ENCODE results near the gene UGGT2.
"Not testable (repeated sequence)": the region's sequence is repeated elsewhere in the genome, so short reads cannot be mapped to it uniquely, and the experiment has no call there.

The UGGT2 gene

DNA sequence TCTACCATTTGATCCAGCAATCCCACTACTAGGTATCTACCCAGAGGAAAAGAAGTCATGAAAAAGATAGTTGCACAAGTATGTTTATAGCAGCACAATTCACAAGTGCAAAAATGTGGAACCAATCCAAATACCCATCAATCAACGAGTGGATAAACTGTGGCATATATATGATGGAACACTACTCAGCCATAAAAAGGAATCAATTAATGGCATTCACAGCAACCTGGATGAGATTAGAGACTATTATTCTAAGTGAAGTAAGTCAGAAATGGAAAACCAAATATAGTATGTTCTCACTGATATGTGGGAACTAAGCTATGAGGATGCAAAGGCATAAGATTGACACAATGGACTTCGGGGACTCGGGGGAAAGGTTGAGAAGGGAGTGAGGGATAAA lies 1.3 kb downstream of the UGGT2 start:
- not testable (repeated sequence) for DNase-seq (ENCODE audit: low read depth in 2 of 2)

DNA sequence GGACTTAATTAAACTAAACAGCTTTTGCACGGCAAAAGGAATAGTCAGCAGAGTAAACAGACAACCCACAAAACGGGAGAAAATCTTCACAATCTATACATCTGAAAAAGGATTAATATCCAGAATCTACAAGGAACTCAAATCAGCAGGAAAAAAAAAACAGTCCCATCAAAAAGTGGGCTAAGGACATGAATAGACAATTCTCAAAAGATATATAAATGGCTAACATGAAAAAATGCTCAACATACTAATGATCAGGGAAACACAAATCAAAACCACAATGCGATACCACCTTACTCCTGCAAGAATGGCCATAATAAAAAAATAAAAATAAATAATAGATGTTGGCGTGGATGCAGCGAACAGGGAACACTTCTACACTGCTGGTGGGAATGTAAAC lies 1.7 kb downstream of the UGGT2 start:
- DNase-seq (ENCODE audit: low read depth in 2 of 2) = not testable (repeated sequence)

DNA sequence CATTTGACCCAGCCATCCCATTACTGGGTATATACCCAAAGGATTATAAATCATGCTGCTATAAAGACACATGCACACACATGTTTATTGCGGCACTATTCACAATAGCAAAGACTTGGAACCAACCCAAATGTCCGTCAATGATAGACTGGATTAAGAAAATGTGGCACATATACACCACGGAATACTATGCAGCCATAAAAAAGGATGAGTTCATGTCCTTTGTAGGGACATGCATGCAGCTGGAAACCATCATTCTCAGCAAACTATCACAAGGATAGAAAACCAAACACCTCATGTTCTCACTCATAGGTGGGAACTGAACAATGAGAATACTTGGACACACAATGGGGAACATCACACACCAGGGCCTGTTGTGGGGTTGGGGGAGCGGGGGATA lies 2.2 kb downstream of the UGGT2 start:
- not testable (repeated sequence) for DNase-seq (ENCODE audit: low read depth in 2 of 2)

DNA sequence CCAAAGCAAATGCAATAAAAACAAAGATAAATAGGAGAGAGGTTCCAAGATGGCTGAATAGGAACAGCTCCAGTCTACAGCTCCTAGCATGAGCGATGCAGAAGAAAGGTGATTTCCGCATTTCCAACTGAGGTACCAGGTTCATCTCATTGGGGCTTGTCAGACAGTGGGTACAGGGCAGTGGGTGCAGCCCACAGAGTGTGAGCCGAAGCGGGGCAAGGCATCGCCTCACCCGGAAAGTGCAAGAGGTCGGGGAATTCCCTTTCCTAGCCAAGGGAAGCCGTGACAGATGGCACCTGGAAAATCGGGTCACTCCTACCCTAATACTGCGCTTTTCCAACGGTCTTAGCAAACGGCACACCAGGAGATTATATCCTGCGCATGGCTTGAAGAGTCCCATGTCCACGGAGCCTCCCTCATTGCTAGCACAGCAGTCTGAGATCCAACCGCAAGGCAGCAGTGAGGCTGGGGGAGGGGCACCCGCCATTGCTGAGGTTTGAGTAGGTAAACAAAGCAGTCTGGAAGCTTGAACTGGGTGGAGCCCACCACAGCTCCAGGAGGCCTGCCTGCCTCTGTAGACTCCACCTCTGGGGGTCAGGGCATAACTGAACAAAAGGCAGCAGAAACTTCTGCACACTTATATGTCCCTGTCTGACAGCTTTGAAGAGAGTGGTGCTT lies 6.6 kb downstream of the UGGT2 start:
- not testable (repeated sequence) for DNase-seq (ENCODE audit: low read depth in 2 of 2)

DNA sequence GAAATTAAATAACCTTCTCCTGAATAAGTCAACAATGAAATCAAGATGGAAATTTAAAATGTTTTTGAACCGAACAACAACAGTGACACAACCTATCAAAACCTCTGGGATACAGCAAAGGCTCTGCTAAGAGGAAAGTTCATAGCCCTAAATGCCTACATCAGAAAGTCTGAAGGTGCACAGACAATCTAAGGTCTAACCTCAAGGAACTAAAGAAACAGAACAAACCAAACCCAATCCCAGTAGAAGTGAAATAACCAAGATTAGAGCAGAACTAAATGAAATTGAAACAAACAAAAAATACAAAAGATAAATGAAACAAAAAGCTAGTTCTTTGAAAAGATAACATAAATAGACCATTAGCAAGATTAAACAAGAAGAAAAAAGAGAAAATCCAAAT lies 9.0 kb downstream of the UGGT2 start:
- no peak for DNase-seq (ENCODE audit: low read depth in 2 of 2)

DNA sequence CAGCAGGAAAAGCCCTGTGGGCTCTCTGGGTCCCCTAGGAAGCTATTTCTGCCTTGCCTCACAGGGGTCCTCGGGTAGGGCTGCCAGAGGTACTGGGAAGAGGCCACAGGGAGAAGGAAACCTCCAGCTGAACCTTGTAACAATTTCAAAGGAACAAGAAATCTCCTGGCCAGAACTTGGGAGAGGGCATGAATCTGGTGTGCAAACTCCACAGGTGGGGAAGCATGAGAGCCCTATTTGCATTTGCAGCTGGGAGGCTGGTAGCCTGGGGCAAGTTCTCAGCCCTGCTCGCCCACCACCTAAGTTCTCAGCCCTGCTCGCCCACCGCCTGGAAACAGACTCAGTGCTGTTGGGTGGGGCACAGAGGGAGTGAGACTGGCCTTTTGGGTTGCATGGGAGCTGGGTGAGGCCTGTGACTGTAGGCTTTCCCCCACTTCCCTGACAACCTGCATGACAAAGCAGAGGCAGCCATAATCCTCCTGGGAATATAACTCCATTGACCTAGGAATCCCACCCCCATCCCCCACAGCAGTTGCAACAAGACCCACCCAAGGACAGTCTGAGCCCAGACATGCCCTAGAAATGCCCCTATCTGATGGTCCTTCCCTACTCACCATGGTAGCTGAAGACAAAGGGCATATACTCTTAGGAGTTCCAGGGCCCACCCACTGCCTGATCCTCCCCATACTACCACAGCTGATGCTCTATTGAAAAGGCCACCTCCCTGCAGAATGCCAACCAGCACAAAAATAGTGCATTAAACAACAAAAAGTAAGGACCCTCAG lies 11.7 kb downstream of the UGGT2 start:
- no peak for DNase-seq (ENCODE audit: low read depth in 2 of 2)

DNA sequence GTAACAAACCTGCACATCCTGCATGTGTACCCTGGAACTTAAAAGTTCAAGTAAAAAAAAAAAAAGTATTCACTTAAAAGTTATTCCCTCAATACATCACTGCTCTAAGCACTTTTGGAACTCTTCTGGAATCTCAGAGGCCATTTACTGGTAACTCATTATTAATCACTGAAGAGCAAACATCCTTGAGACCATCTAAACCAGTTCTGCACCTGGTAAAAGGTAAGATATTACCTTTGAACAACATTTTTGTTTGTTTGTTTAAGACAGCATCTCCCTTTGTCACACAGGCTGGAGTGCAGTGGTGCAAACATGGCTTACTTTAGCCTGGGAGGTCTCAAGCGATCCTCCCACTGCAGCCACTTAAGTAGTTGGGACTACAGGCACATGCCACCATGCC lies 16.7 kb downstream of the UGGT2 start:
- DNase-seq (ENCODE audit: low read depth in 2 of 2) = no peak

DNA sequence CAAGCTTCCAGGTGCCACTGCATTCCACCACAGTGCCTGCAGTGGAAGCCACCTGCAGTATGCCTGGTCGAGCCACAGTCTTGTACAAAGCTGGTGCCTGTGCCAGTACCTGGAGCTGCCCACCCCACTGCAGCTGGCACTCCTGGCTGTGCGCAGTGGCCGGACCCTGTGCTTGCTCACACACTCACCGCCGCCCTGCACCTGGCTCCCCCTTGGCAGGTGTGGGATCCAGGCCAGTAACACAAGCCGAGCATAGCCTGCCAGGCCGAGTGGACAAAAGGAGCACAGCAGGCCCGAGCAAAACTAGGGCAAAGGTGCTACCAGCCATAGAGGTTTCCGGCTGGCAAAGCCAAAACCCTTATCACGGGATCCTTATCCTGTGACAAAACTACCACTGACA lies 18.5 kb downstream of the UGGT2 start:
- no peak for DNase-seq (ENCODE audit: low read depth in 2 of 2)

DNA sequence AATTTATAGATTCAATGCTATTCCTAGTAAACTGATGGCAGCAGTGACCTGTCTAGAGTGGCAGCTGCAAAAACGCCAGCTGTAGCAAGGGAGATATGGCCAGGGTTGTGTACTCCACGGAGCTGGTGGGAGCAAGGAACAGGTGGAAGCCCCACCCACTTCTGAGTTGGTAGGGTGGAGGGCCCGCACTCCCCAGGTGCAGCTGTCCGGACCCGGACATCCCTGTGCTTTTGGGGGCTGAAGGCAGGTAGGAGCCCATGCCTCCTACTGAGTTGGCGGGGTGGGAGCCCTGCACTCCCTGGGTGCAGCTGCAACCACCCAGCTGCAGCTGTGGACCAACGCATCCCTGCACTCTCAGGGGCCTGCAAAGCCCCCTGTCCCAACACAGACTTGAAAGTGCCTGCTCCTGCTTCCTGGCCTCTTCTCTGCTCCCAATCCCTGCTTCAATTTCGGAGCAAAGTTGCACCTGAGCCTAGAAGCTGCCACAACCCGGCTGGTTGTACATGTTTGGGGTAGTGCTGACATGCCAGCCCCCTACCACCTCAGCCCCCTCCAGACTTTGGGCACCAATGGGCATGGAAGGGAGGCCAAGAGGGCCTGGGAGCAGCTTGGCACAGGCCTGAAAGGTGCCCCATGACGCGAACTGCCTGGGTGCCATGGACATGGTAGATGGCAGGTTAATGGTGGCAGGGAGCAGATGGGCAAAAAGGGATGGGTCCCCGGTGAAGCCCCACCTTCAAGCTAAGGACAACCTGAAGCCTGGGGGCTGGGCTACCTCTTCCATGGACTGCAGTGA lies 19.8 kb downstream of the UGGT2 start:
- DNase-seq (ENCODE audit: low read depth in 2 of 2) = no peak

DNA sequence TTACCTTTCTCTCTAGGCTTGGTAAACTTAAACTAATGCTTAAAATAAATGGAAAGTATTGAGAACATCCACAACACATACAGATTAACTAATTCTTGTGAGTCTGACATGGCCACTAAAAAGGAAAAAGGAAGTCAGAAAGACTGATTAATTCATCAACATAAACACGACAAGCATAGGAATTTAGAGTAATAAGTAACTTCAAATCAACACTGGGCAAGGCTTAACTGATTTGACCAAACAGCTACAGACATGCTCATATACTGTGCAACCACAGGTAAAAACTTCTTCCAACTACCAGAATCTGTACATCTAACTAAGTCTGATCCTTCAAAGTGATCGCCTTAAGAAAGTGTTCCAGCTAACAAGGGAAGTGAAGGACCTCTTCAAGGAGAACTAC lies 20.5 kb downstream of the UGGT2 start:
- no peak for DNase-seq (ENCODE audit: low read depth in 2 of 2)

DNA sequence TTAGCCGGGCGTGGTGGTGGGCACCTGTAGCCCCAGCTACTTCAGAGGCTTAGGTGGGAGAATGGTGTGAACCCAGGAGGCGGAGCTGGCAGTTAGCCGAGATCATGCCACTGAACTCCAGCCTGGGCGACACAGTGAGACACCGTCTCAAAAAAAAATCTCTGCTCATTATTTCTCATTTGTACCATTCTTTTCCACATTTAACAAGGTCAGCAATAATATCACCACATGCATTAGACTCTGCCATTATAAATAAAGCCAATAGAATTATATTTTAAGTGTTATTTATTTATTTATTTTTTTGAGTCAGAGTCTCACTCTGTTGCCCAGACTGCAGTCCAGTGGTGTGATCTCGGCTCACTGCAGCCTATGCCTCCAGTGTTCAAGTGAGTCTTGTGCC lies 24.2 kb downstream of the UGGT2 start:
- no peak for DNase-seq (ENCODE audit: low read depth in 2 of 2)

DNA sequence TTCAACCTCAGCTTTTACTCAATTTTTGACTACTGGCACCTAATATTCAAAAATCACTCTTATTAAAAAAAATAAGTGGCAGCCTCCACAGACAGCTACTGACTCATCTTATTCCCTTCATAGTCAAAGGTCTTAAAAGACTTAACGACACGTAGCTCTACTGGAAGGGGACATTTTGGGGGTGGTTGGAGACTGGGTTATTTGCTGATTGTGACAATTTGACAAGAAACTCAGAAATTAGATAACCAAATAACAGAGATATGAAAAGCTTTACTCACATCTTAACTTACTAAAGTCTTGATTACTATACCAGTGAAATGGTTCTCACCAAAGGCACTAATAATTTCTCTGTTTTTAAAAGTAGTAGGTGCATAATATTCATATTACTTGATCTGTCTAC lies 25.7 kb downstream of the UGGT2 start:
- no peak for DNase-seq (ENCODE audit: low read depth in 2 of 2)

DNA sequence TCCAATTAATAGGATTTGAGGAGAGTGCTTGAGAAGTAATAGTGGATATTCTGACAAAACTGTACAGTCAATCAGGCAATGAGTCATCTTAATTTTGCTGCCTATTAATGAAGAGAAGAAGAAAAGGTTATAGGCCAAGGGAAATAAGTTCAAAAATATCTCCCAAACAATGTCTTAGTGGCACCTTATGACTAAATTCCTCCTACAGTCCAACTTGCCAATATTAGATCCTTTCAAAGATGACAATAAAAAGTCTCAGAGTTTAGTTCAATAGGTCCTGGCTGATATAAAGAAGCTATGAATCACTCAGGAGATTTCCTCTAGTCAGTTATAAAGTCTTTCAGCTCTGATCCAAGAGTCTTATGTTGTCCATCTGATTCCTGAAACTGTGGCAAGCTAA lies 27.9 kb downstream of the UGGT2 start:
- no peak for DNase-seq (ENCODE audit: low read depth in 2 of 2)

DNA sequence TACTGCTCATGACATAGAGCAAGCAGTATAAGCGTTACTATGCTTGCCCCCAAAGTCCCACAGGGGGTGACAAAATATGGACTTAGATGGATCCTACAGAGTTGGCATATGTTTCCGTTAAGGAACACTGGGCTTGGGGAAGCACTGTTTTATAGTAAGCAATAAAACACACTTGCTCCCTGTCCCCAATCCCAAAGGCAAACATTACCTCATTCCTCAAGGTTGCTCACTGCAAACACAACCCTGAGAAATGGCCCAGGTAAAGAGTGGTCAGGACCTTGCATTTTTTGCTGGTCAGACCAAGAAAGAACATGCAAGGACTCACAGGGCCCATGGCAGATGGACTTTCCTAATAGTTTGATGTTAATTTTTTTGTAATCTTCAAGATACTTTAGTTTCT lies 32.3 kb downstream of the UGGT2 start:
- no peak for DNase-seq (ENCODE audit: low read depth in 2 of 2)

DNA sequence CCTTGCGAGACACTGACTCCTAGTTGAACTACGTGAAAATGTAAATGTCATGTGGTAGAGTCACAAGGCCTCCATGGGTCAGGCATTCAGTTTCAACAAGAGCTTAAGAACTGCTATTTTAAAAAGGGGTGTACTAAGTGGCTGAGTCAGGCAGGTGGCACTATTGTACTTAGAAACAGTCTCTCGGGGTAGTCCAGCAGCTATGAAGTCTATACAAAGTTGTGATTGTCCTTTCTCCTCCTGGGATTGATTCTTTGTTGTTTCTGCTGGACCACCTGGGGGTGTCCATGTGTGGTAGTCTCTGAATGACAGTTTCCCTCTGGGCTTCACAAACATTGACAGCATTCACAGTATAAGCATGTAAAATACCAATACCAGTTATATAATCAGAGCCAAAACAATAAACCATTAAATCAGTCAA lies 33.0 kb downstream of the UGGT2 start:
- no peak for DNase-seq (ENCODE audit: low read depth in 2 of 2)

DNA sequence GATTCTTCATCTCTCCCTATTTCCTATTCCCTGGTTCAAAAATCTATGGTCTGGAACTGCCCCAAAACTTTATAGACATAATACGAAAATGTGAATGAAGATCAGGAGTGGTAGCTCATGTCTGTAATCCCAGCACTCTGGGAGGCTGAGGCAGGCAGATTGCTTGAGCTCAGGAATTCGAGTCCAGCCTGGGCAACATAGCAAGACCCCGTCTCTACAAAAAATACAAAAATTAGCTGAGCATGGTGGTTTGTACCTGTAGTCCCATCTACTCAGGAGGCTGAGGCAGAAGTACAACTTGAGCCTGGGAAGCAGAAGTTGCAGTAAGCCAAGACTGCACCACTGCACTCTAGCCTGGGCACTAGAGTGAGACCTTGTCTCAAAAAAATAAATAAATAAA lies 35.1 kb downstream of the UGGT2 start:
- DNase-seq (ENCODE audit: low read depth in 2 of 2) = no peak

DNA sequence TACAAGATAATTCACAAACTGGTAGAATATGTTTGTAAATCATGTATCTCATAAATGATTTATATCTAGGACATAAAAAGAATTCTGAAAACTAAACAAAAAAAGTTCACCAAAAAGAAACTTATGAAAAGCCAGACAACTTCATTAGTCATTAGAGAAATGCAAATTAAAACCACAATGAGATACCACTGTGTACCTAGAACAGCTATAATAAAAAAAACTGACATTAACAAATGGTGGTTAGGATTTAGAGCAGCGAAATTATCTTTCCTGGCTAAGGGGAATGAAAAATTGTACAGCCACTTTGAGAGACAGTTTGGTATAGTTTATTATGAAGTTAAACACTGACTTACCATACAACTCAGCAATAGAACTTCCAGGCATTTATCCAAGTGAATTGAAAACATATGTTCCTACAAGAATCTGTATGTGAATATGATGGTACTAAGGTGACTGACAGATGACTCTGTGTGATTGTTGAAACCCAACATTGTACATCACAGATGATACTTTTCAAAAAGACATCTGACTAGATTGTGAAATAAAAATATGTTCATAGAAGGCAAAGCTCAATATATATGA lies 41.8 kb downstream of the UGGT2 start:
- DNase-seq (ENCODE audit: low read depth in 2 of 2) = no peak

DNA sequence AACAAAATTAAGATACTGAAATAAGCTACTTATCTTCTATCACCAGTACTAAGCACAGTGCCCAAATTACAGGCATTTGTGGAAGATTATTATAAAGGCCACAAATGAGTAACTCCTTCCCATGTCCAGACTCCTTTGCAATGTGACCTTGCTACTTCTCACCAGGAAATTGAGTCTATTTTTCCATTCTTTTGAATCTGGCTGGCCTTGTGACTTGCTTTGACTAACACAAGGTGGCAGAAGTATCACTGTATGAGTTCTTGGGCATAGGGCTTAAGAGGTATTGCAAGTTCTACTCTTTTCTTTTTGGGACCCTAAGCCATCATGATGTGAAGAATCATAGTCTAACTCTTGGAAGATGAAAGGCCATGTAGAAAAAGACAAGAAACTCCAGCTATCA lies 49.9 kb downstream of the UGGT2 start:
- no peak for DNase-seq (ENCODE audit: low read depth in 2 of 2)

DNA sequence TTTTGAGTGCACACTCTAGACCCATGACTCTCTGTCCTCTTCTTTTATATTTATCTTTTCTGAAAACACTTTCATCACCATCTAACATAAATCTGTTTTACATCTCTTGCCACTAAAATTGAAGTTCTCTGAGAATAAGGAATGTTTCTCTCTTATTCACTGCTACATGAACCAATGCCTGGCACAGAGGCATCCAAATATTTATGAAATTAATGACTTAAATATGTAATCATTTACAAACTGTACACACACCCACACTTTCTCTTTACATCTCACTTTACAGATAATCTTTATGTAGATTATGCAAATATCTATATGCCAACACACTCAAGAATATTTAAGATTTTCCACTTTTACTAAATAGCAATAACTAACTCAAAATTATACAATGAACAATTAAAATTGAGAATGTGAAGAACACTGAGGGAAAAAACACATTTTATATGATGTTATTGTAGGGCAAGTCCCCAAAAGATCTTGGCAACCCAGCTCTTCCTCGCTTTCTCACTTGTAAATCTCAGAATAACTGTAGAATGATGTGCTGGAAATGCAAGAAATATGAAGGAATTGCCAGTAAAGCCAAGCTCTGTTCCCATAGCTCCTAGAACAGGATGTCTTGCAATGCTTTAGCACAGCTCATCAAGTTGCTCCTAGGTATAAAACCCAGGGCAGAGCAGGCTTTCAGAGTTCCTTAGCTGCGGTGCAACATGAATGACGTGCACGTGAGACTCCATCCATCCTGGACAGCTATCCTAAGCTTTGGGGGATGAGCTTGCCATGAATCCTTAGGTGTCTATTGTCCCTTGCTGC lies 50.7 kb downstream of the UGGT2 start:
- DNase-seq (ENCODE audit: low read depth in 2 of 2) = no peak

DNA sequence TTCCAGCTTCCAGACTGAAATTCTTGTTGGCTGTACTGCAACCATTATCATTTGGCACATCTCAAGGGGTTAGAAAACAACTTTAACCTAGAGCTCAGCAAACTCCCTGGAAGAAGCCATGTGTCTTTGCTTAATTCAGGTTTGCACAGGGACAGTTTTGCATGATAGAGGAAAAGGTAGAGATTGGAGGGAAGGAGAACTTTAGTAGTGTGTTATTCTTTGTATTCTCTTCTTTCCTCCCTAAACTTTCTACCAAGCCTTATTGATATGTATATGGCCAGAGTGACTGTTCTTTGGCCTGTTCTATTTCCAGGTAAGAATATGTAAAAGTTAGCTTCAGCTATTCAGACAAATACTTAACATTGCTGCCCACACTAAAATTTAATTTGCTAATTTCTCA lies 53.1 kb downstream of the UGGT2 start:
- DNase-seq (ENCODE audit: low read depth in 2 of 2) = no peak

DNA sequence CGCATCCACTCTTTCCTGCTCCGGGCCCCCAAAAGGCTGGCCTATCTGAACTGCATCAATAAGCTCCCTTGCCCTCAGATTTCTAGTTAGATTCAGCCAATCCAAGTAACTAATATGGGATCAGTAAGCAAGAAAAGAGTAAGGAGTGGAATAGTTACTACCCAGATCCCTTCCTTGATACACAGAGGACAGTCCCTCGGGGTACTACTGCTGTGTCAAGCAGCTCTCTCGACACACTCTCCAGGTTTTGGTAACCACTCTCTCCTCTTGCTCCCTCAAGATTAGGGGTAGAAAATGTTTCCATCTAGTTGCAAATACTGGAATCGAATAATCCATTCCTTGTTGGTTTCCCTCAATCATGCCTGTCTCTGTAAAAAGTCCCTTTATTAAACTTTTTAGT lies 65.4 kb downstream of the UGGT2 start:
- DNase-seq (ENCODE audit: low read depth in 2 of 2) = no peak

DNA sequence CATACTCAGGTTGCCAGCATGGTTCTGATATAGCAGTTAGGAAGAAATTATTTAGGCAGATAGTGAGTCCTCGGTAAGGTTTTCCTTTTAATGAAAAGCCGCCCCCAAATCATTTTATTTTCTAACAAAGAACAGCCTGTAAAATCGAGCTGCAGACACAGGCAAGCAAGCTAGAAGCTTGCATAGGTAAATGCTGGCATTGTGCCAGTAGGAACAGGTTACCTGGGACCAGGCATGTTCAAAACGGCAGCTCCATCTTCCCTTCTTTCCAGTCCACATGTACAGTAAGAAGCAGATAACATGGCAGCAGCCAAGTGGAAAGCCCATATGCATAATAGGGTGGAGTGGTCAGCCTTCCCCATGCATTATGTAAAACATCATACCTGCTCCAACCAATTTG lies 71.1 kb downstream of the UGGT2 start:
- no peak for DNase-seq (ENCODE audit: low read depth in 2 of 2)
